GM19023 (cell line): ENCODE measurements around the gene EIF4EBP2.

Experiments
- ATAC-seq: cut with Tn5 transposase; IDR thresholded peaks from one replicate; pipeline ENCODE4 v1.9.1; 2021; ENCODE audit warnings: mild to moderate bottlenecking, moderate library complexity; ENCODE audit not compliant: unreplicated experiment

EIF4EBP2 gene

GRCh38 chr10:70404036-70404786 is at the start of gene EIF4EBP2:
TSS of gene EIF4EBP2 (plus strand) at chr10:70404145. CDS start at chr10:70404402, 257 bp downstream.
- ATAC-seq: peak; percentile 85

- no peak for ATAC-seq
Observed at GRCh38 chr10:70354556-70354955, 49.4 kb upstream of the EIF4EBP2 start.

- ATAC-seq: peak; percentile 67
Observed at GRCh38 chr10:70355051-70356021, 48.6 kb upstream of the EIF4EBP2 start.

GRCh38 chr10:70357565-70357964 is 46.4 kb upstream of the EIF4EBP2 start:
- no peak for ATAC-seq

- ATAC-seq: no peak
Observed at GRCh38 chr10:70358446-70358845, 45.5 kb upstream of the EIF4EBP2 start.

GRCh38 chr10:70359017-70359550 is 44.9 kb upstream of the EIF4EBP2 start:
- no peak for ATAC-seq

- ATAC-seq: no peak
Observed at GRCh38 chr10:70360215-70360614, 43.7 kb upstream of the EIF4EBP2 start.

- no peak for ATAC-seq
Observed at GRCh38 chr10:70362328-70362727, 41.6 kb upstream of the EIF4EBP2 start.

- no peak for ATAC-seq
Observed at GRCh38 chr10:70363292-70363691, 40.7 kb upstream of the EIF4EBP2 start.

GRCh38 chr10:70363971-70364771 is 39.8 kb upstream of the EIF4EBP2 start:
- ATAC-seq: peak; percentile 90

GRCh38 chr10:70364772-70365091 is 39.2 kb upstream of the EIF4EBP2 start:
- ATAC-seq: no peak

GRCh38 chr10:70367195-70367796 is 36.6 kb upstream of the EIF4EBP2 start:
- no peak for ATAC-seq

GRCh38 chr10:70368774-70369482 is 35.0 kb upstream of the EIF4EBP2 start:
- ATAC-seq: no peak

GRCh38 chr10:70369498-70370018 is 34.4 kb upstream of the EIF4EBP2 start:
- ATAC-seq: no peak

GRCh38 chr10:70370766-70371165 is 33.2 kb upstream of the EIF4EBP2 start:
- no peak for ATAC-seq

- no peak for ATAC-seq
Observed at GRCh38 chr10:70371846-70372245, 32.1 kb upstream of the EIF4EBP2 start.

- no peak for ATAC-seq
Observed at GRCh38 chr10:70374775-70375614, 28.9 kb upstream of the EIF4EBP2 start.
